H9 (cell line): Measurements from ENCODE around the gene ASGR2. TPM values are rescaled to one million over a fixed set of nuclear protein-coding genes. Genes with fewer than 3 reads are reported as not detected.
"Not testable (repeated sequence)": the region's sequence is repeated elsewhere in the genome, so short reads cannot be mapped to it uniquely, and the experiment has no call there.

Source experiments
- DNase-seq: peaks from one replicate; pipeline ENCODE4 v3.0.0-alpha.2; 2017
- H2AFZ ChIP-seq: one replicate; pipeline ENCODE4 v1.6.1; 2013; ENCODE audit warnings: mild to moderate bottlenecking, low read length, control low read depth, moderate library complexity
- H2AK5ac ChIP-seq: 2 replicates; pipeline ENCODE4 v1.6.1; 2013; ENCODE audit warnings: low read length, control low read depth, mixed read lengths; ENCODE audit not compliant: insufficient read length
- H2BK120ac ChIP-seq: one replicate; pipeline ENCODE4 v1.6.1; 2013; ENCODE audit warnings: low read depth, mild to moderate bottlenecking, low read length, control low read depth, inconsistent platforms; ENCODE audit not compliant: poor library complexity, severe bottlenecking
- H2BK12ac ChIP-seq: 2 replicates; pipeline ENCODE4 v1.6.1; 2013; ENCODE audit warnings: low read length, control low read depth, mixed read lengths, low read depth; ENCODE audit not compliant: insufficient read length
- H2BK15ac ChIP-seq: 2 replicates; pipeline ENCODE4 v1.6.1; 2013; ENCODE audit warnings: low read depth, low read length, control low read depth
- H2BK20ac ChIP-seq: one replicate; pipeline ENCODE4 v1.6.1; 2013; ENCODE audit warnings: low read depth, mild to moderate bottlenecking, low read length, control low read depth, inconsistent platforms; ENCODE audit not compliant: poor library complexity, severe bottlenecking
- H2BK5ac ChIP-seq: 2 replicates; pipeline ENCODE4 v1.6.1; 2013; ENCODE audit warnings: low read length, control low read depth, mixed read lengths; ENCODE audit not compliant: insufficient read length
- H3K14ac ChIP-seq: 2 replicates; pipeline ENCODE4 v1.6.1; 2013; ENCODE audit warnings: low read length, control low read depth; ENCODE audit not compliant: insufficient read depth
- H3K18ac ChIP-seq: 2 replicates; pipeline ENCODE4 v1.6.1; 2013; ENCODE audit warnings: low read depth, mild to moderate bottlenecking, mixed read lengths, low read length, control low read depth; ENCODE audit not compliant: insufficient read length
- H3K23ac ChIP-seq: 2 replicates; pipeline ENCODE4 v1.6.1; 2013; ENCODE audit warnings: low read length, control low read depth, mixed read lengths, low read depth; ENCODE audit not compliant: insufficient read length
- H3K23me2 ChIP-seq: 2 replicates; pipeline ENCODE4 v1.6.1; 2013; ENCODE audit warnings: low read depth, mild to moderate bottlenecking, mixed read lengths, low read length, control low read depth; ENCODE audit not compliant: insufficient read length, poor library complexity, severe bottlenecking
- H3K27ac ChIP-seq: 2 replicates; pipeline ENCODE4 v1.5.1; 2013; ENCODE audit warnings: low read length, control low read depth, mixed read lengths, low read depth; ENCODE audit not compliant: insufficient read length
- H3K27me3 ChIP-seq: 2 replicates; pipeline ENCODE4 v1.6.1; 2013; ENCODE audit warnings: low read length, control low read depth, inconsistent platforms; ENCODE audit not compliant: insufficient read depth
- H3K4ac ChIP-seq: 2 replicates; pipeline ENCODE4 v1.6.1; 2013; ENCODE audit warnings: low read depth, mild to moderate bottlenecking, control low read depth, inconsistent platforms, low read length, moderate library complexity
- H3K4me1 ChIP-seq: 2 replicates; pipeline ENCODE4 v1.6.1; 2013; ENCODE audit warnings: low read length, control low read depth, inconsistent platforms; ENCODE audit not compliant: insufficient read depth
- H3K4me2 ChIP-seq: 2 replicates; pipeline ENCODE4 v1.6.1; 2013; ENCODE audit warnings: low read length, control low read depth, mixed read lengths; ENCODE audit not compliant: insufficient read length, insufficient read depth
- H3K56ac ChIP-seq: 2 replicates; pipeline ENCODE4 v1.6.1; 2013; ENCODE audit warnings: low read depth, mild to moderate bottlenecking, mixed read lengths, low read length, control low read depth; ENCODE audit not compliant: insufficient read length
- H3K79me1 ChIP-seq: 2 replicates; pipeline ENCODE4 v1.6.1; 2013; ENCODE audit warnings: low read depth, mild to moderate bottlenecking, moderate library complexity, low read length, control low read depth, inconsistent platforms; ENCODE audit not compliant: insufficient read depth, poor library complexity, severe bottlenecking
- H3K79me2 ChIP-seq: 2 replicates; pipeline ENCODE4 v1.6.1; 2013; ENCODE audit warnings: low read length, control low read depth, inconsistent platforms; ENCODE audit not compliant: insufficient read depth
- H3K9ac ChIP-seq: 2 replicates; pipeline ENCODE4 v1.6.1; 2013; ENCODE audit warnings: low read length, control low read depth, mixed read lengths; ENCODE audit not compliant: insufficient read length; ENCODE audit errors: extremely low read depth
- H3K9me3 ChIP-seq: one replicate; pipeline ENCODE4 v1.6.1; 2013; ENCODE audit warnings: low read depth, low read length, inconsistent platforms; ENCODE audit not compliant: control insufficient read depth
- H3T11ph ChIP-seq: one replicate; pipeline ENCODE4 v1.6.1; 2013; ENCODE audit warnings: mild to moderate bottlenecking, low read length, control low read depth, inconsistent platforms
- H4K20me1 ChIP-seq: one replicate; pipeline ENCODE4 v1.6.1; 2013; ENCODE audit not compliant: control insufficient read depth, insufficient read length, insufficient read depth
- H4K5ac ChIP-seq: 2 replicates; pipeline ENCODE4 v1.6.1; 2013; ENCODE audit warnings: low read depth, mild to moderate bottlenecking, mixed read lengths, low read length, control low read depth; ENCODE audit not compliant: insufficient read length
- H4K8ac ChIP-seq: replicated peaks from 2 replicates; pipeline ENCODE4 v1.6.1; 2013; ENCODE audit warnings: low read length, control low read depth, mixed read lengths, low read depth; ENCODE audit not compliant: insufficient read length
- H4K91ac ChIP-seq: 2 replicates; pipeline ENCODE4 v1.6.1; 2013; ENCODE audit warnings: low read depth, mild to moderate bottlenecking, moderate library complexity, mixed read lengths, low read length, control low read depth; ENCODE audit not compliant: insufficient read length
- H3K27ac Mint-ChIP-seq, 3 experiments: 2 replicates in 2 of 3; 3 replicates in 1 of 3; pipeline ENCODE4 v1.8.0; 2020 to 2021; ENCODE audit warnings: mixed read lengths in 3 of 3, mild to moderate bottlenecking in 1 of 3, moderate library complexity in 1 of 3
- H3K27me3 Mint-ChIP-seq: 2 replicates; pipeline ENCODE4 v1.8.0; 2021; ENCODE audit warnings: low read depth, mild to moderate bottlenecking, moderate library complexity, mixed read lengths
- H3K36me3 Mint-ChIP-seq, 3 experiments: 2 replicates in 2 of 3; 3 replicates in 1 of 3; pipeline ENCODE4 v1.8.0; 2020 to 2021; ENCODE audit warnings: low read depth in 3 of 3, mixed read lengths in 3 of 3; ENCODE audit not compliant: insufficient read depth in 1 of 3
- H3K4me1 Mint-ChIP-seq, 2 experiments: 2 replicates each; pipeline ENCODE4 v1.8.0; 2020; ENCODE audit warnings: mixed read lengths in 2 of 2
- H3K4me3 Mint-ChIP-seq, 2 experiments: 2 replicates in 1 of 2; 3 replicates in 1 of 2; pipeline ENCODE4 v1.8.0; 2020 to 2021; ENCODE audit warnings: mild to moderate bottlenecking in 2 of 2, mixed read lengths in 2 of 2, moderate library complexity in 1 of 2
- H3K9me3 Mint-ChIP-seq, 2 experiments: 2 replicates in 1 of 2; 3 replicates in 1 of 2; pipeline ENCODE4 v1.8.0; 2020; ENCODE audit warnings: mild to moderate bottlenecking in 2 of 2, mixed read lengths in 2 of 2, moderate library complexity in 1 of 2
- WGBS: extraction: QIAGEN DNeasy Blood & Tissue Kit; methylation state at CpG from one replicate; pipeline ENCODE4 v1.1.7; 2013; ENCODE audit warnings: missing lambda C conversion rate, low lambda C conversion rate, mixed read lengths; ENCODE audit not compliant: insufficient read length; ENCODE audit errors: extremely low coverage; 5-methylcytosine and 5-hydroxymethylcytosine counted together
- total RNA-seq: library from RNA; stranded (reverse); gene quantifications from 2 replicates; pipeline ENCODE4 v1.2.1, GENCODE V29; 2021

The ASGR2 gene
- total RNA-seq, 1 experiment from 2014 or later: not detected

- H2AFZ ChIP-seq, H3K27ac ChIP-seq, H3K4me2 ChIP-seq, H2BK5ac ChIP-seq, H3T11ph ChIP-seq, H3K9ac ChIP-seq, H3K36me3 Mint-ChIP-seq, H2BK120ac ChIP-seq, H3K18ac ChIP-seq, H4K91ac ChIP-seq, H4K5ac ChIP-seq, H2AK5ac ChIP-seq, H3K27me3 ChIP-seq, H4K8ac ChIP-seq, H2BK15ac ChIP-seq, H3K4me3 Mint-ChIP-seq, H3K56ac ChIP-seq, H3K9me3 Mint-ChIP-seq, H2BK12ac ChIP-seq, H3K79me1 ChIP-seq, H4K20me1 ChIP-seq, H3K27ac Mint-ChIP-seq, H3K9me3 ChIP-seq, H3K79me2 ChIP-seq, H3K4me1 Mint-ChIP-seq, H3K14ac ChIP-seq, H3K23me2 ChIP-seq, H3K23ac ChIP-seq, DNase-seq, H3K4me1 ChIP-seq, H2BK20ac ChIP-seq, H3K4ac ChIP-seq: not testable (repeated sequence)
- WGBS: no CpG with 5 or more reads among the region's 10 CpGs
- H3K27me3 Mint-ChIP-seq: peaks cover 33% of the 10 kb centered on the region
Observed at GRCh38 chr17:7158424-7158823, 43.8 kb upstream of the ASGR2 start.
